ENCODE data around the gene LAGE3.

DNA sequence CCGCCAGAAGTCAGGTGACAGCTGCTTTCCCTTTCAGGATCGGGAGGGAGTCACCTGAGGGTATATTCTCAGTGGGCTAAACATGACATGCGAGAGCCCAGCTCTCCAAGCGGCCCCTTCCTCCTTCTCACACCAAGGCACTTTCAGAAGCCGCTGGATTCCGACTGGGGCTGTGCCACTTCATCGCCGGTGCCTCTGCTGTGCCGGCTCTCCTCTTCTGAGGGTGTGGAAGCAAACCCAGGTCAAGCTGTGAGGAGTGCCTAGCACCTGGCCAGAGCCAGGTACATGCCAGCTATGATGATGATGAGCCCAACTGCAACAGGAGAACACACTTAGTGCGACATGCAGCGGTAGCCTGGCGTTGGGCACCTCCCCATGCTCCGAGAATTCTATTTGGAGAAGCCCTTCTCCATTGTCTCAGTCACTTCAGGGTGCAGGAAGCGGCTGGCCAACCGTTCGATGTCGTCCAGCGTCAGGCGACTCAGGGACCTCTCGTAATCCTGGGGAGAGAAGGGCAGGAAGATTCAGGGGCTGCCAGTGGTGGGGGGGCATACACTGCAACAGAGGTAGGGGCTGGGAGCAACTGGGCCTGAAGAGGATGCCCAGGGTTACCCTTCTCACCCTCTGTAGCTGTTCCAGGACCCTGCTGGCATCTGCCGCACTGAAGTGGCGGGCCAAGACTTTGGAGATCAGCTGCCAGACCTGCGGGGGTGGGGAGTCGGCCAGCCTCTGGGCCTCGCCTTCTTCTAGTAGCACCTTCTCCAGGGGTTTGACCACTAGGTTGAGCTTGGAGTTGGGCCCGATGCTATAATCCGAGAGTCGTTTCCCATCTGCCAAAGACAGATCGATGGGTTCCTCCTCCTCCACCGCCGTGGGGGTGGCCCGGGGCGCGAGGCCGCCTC lies 6.3 kb upstream of the LAGE3 start:
- TF ChIP-seq, protein P1, sequence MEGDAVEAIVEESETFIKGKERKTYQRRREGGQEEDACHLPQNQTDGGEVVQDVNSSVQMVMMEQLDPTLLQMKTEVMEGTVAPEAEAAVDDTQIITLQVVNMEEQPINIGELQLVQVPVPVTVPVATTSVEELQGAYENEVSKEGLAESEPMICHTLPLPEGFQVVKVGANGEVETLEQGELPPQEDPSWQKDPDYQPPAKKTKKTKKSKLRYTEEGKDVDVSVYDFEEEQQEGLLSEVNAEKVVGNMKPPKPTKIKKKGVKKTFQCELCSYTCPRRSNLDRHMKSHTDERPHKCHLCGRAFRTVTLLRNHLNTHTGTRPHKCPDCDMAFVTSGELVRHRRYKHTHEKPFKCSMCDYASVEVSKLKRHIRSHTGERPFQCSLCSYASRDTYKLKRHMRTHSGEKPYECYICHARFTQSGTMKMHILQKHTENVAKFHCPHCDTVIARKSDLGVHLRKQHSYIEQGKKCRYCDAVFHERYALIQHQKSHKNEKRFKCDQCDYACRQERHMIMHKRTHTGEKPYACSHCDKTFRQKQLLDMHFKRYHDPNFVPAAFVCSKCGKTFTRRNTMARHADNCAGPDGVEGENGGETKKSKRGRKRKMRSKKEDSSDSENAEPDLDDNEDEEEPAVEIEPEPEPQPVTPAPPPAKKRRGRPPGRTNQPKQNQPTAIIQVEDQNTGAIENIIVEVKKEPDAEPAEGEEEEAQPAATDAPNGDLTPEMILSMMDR (optimal IDR thresholded peaks at IDR 0.05 in 1 of 3, IDR thresholded peaks at IDR 0.05 in 1 of 3, conservative IDR thresholded peaks at IDR 0.05 in 1 of 3; ENCODE audit: extremely low read depth in 1 of 3, insufficient read depth in 2 of 3, low read length in 3 of 3) = no peak
- no peak for TF ChIP-seq EZH2 (IDR thresholded peaks at IDR 0.05; ENCODE audit: low read length)
